Central memory CD8-positive, alpha-beta T cell (primary cell): ENCODE results near the gene SMURF2.
A peak's percentile ranks its signal among the peaks of the same experiment; 100 is the strongest.
"Not testable (repeated sequence)": the region's sequence is repeated elsewhere in the genome, so short reads cannot be mapped to it uniquely, and the experiment has no call there.

ENCODE experiments used
- ATAC-seq: fragments of 150-1000 bp; cut with Tn5 transposase; replicated peaks from 2 replicates; pipeline ENCODE4 v1.10.0; 2022; ENCODE audit warnings: mild to moderate bottlenecking, moderate FRiP score, moderate number of reproducible peaks; ENCODE audit not compliant: poor library complexity, severe bottlenecking; ENCODE audit errors: extremely low read depth
- DNase-seq, 2 donors: peaks; one replicate each; pipeline ENCODE4 v3.0.0; 2021; ENCODE audit warnings: low spot score in 2 of 2
- H3K27ac Mint-ChIP-seq: one replicate; pipeline ENCODE4 v1.8.0; 2022; ENCODE audit warnings: low read depth, mild to moderate bottlenecking, moderate library complexity, mixed read lengths
- H3K27me3 Mint-ChIP-seq: one replicate; pipeline ENCODE4 v1.8.0; 2022; ENCODE audit warnings: mixed read lengths
- H3K36me3 Mint-ChIP-seq: one replicate; pipeline ENCODE4 v1.8.0; 2022; ENCODE audit warnings: mild to moderate bottlenecking, moderate library complexity, mixed read lengths; ENCODE audit not compliant: insufficient read depth
- H3K4me1 Mint-ChIP-seq: one replicate; pipeline ENCODE4 v1.8.0; 2022; ENCODE audit warnings: mixed read lengths
- H3K4me3 Mint-ChIP-seq: one replicate; pipeline ENCODE4 v1.8.0; 2022; ENCODE audit warnings: mild to moderate bottlenecking, moderate library complexity, mixed read lengths
- H3K9me3 Mint-ChIP-seq: one replicate; pipeline ENCODE4 v1.8.0; 2022; ENCODE audit warnings: mixed read lengths

Gene SMURF2

GRCh38 chr17:64618848-64619247 is 43.3 kb downstream of the SMURF2 start:
- no peak overlapping the region for H3K4me3 Mint-ChIP-seq
- peaks cover 3% of the 10 kb centered on the region for H3K36me3 Mint-ChIP-seq
- H3K9me3 Mint-ChIP-seq = no peaks in the 10 kb centered on the region
- DNase-seq = no peak
- ATAC-seq = no peak
- H3K27me3 Mint-ChIP-seq = no peaks in the 10 kb centered on the region
- peaks cover 41% of the 10 kb centered on the region for H3K4me1 Mint-ChIP-seq
- no peak overlapping the region for H3K27ac Mint-ChIP-seq

- Mint-ChIP-seq H3K9me3 (no peaks in the 10 kb centered on the region), H3K4me3 (no peak overlapping the region), H3K27me3 (no peaks in the 10 kb centered on the region), H3K36me3 (no peaks in the 10 kb centered on the region), H3K27ac (no peak overlapping the region), H3K4me1 (peaks cover 32% of the 10 kb centered on the region)
- DNase-seq (no peak), ATAC-seq (no peak)
Measured at GRCh38 chr17:64617125-64617780, 44.9 kb downstream of the SMURF2 start.

DNA sequence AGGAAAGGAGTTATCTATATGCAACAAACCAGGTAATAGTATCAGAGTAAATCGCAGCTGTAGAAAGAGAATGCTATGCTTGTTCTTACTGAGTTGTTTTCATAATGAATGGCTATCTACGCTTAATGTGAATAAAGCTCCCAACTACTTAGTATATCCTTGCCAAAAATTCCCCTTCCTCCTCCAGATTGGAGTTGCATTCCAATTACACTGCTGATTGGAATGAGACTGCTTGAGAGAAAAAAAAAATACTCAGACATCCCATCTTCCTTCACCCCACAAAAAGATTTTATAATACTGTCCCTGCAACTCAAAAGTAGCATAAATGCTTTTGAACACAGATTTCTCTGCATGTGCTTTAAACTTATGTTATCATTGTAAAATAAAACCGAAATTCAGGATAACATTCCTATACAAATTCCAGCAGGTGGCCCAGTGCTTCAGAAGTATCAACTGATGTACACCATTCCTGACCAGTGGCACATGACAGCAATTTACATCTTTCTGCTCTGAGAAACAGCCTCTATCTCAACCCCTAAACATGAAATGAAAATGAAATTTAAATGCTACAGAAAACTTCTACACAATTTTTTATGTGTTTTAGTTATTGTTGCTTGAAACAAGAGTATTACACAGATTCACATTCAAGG is 47.0 kb downstream of the SMURF2 start:
- H3K4me1 Mint-ChIP-seq = peaks cover 31% of the 10 kb centered on the region
- ATAC-seq (no peak), DNase-seq (no peak)
- no peak overlapping the region for H3K4me3 Mint-ChIP-seq
- peak overlapping the region; percentile 86 for H3K27ac Mint-ChIP-seq
- H3K9me3 Mint-ChIP-seq = no peaks in the 10 kb centered on the region
- H3K36me3 Mint-ChIP-seq = no peaks in the 10 kb centered on the region
- H3K27me3 Mint-ChIP-seq = no peaks in the 10 kb centered on the region

DNA sequence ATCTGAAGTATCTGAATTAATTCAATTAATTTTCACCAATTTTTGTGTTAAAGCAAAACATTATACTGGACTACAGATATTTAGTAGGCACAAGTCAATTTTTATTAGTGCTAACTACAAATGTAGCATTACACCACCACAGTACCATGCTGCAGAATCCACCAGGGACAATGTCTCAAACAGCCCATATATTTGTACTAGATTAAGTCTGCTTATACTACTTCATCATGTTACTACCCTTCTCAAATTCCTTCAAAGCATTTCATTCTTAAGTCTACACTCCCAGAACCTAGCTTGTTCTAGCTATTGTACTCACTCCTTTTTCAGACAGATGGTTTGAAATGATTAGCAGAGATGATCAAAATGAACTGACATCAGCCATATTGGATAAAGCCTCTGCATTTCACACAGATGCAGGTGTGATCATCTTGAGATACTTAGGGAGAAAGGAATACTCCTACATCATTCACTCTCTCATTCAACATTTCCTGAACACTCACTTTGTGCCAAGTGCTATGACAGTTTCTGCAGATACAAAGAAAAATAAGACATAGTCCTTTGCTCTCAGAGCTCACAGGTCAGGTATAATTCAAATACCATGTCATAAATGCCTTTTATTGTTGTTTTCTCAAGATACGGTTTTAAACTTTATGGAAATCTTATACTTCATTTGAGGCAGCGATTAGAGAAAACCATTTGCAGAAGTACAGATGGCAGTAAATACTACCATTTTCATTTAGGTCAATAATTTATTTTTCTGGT is 47.7 kb downstream of the SMURF2 start:
- Mint-ChIP-seq H3K27me3 (no peaks in the 10 kb centered on the region), H3K4me3 (no peak overlapping the region), H3K4me1 (peaks cover 34% of the 10 kb centered on the region), H3K36me3 (no peaks in the 10 kb centered on the region), H3K9me3 (no peaks in the 10 kb centered on the region), H3K27ac (peak overlapping the region; percentile 86)
- DNase-seq (no peak), ATAC-seq (no peak)

DNA sequence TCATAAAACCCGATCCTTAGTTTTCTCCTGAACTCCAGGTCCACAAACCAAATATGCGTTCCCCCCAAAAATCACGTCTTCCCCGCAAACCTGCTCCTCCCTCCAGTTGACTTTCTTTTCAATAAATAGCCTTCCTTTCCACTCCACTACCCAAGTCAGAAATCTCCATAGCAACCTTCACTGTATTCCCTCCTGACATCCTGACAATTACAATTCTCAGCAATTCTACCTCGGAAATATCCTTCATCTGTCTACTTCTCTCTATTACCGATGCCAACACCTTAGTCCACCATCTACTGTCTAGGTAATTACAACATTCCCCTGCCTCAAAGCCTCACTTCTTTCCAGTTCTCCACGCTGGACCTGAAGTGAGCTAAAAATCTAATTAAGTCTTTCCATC is 50.7 kb downstream of the SMURF2 start:
- Mint-ChIP-seq H3K9me3 (no peaks in the 10 kb centered on the region), H3K4me3 (no peak overlapping the region), H3K4me1 (peaks cover 35% of the 10 kb centered on the region), H3K36me3 (no peaks in the 10 kb centered on the region), H3K27ac (no peak overlapping the region), H3K27me3 (no peaks in the 10 kb centered on the region)
- ATAC-seq = no peak
- no peak for DNase-seq

- H3K36me3 Mint-ChIP-seq, DNase-seq, H3K4me3 Mint-ChIP-seq, ATAC-seq, H3K27me3 Mint-ChIP-seq, H3K27ac Mint-ChIP-seq, H3K9me3 Mint-ChIP-seq: not testable (repeated sequence)
- H3K4me1 Mint-ChIP-seq = peaks cover 33% of the 10 kb centered on the region
Measured at GRCh38 chr17:64610244-64610643, 51.9 kb downstream of the SMURF2 start.

GRCh38 chr17:64608571-64608981 is 53.5 kb downstream of the SMURF2 start:
- H3K9me3 Mint-ChIP-seq = no peaks in the 10 kb centered on the region
- peaks cover 32% of the 10 kb centered on the region for H3K4me1 Mint-ChIP-seq
- H3K4me3 Mint-ChIP-seq = peak overlapping the region; percentile 0
- DNase-seq = no peak
- H3K27me3 Mint-ChIP-seq = no peaks in the 10 kb centered on the region
- peaks cover 4% of the 10 kb centered on the region for H3K36me3 Mint-ChIP-seq
- no peak for ATAC-seq
- H3K27ac Mint-ChIP-seq = peak overlapping the region; percentile 15

- Mint-ChIP-seq H3K4me1 (peaks cover 26% of the 10 kb centered on the region), H3K27ac (peak overlapping the region; percentile 15), H3K36me3 (peaks cover 4% of the 10 kb centered on the region), H3K4me3 (no peak overlapping the region), H3K9me3 (no peaks in the 10 kb centered on the region), H3K27me3 (no peaks in the 10 kb centered on the region)
- no peak for DNase-seq
- no peak for ATAC-seq
Measured at GRCh38 chr17:64607862-64608565, 54.1 kb downstream of the SMURF2 start.

DNA sequence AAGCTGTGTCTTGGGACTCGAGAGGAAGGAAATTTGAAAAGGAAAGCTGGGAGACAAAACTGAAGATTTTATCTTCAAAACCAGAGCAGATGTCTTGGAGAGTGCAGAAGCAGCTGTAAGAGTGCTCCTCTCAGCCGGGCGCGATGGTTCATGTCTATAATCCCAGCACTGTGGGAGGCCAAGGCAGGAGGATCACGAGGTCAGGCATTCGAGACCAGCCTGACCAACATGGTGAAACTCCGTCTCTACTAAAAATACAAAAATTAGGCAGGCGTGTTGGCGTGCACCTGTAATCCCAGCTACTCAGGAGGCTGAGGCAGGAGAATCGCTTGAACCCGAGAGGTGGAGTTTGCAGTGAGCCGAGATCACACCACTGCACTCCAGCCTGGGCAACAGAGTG is 57.6 kb downstream of the SMURF2 start:
- not testable (repeated sequence) for ATAC-seq, H3K36me3 Mint-ChIP-seq, H3K4me3 Mint-ChIP-seq, H3K27me3 Mint-ChIP-seq, H3K9me3 Mint-ChIP-seq, H3K27ac Mint-ChIP-seq, DNase-seq
- peaks cover 31% of the 10 kb centered on the region for H3K4me1 Mint-ChIP-seq

GRCh38 chr17:64603987-64604386 is 58.1 kb downstream of the SMURF2 start:
- Mint-ChIP-seq H3K36me3 (peaks cover 4% of the 10 kb centered on the region), H3K27me3 (no peaks in the 10 kb centered on the region), H3K9me3 (no peaks in the 10 kb centered on the region), H3K4me1 (peaks cover 31% of the 10 kb centered on the region), H3K27ac (no peak overlapping the region), H3K4me3 (no peak overlapping the region)
- ATAC-seq (no peak), DNase-seq (no peak)

GRCh38 chr17:64599827-64600226 is 62.3 kb downstream of the SMURF2 start:
- Mint-ChIP-seq H3K4me3 (peak overlapping the region; percentile 17), H3K4me1 (peaks cover 32% of the 10 kb centered on the region), H3K27ac (peak overlapping the region; percentile 44), H3K27me3 (no peaks in the 10 kb centered on the region), H3K36me3 (peaks cover 9% of the 10 kb centered on the region), H3K9me3 (no peaks in the 10 kb centered on the region)
- DNase-seq (no peak), ATAC-seq (no peak)

GRCh38 chr17:64599187-64599676 is 62.9 kb downstream of the SMURF2 start:
- H3K36me3 Mint-ChIP-seq = peaks cover 7% of the 10 kb centered on the region
- H3K4me3 Mint-ChIP-seq = peak overlapping the region; percentile 17
- no peaks in the 10 kb centered on the region for H3K27me3 Mint-ChIP-seq
- H3K9me3 Mint-ChIP-seq = no peaks in the 10 kb centered on the region
- DNase-seq = peak; percentile 21 to 40
- H3K4me1 Mint-ChIP-seq = peaks cover 28% of the 10 kb centered on the region
- peak overlapping the region; percentile 44 for H3K27ac Mint-ChIP-seq
- ATAC-seq = peak; percentile 98
